DMS53 treated with DMSO at 0.1 percent for 48 hours (cell line): ENCODE measurements around the gene THADA.

Source experiments
- DNase-seq: peaks from one replicate; lab custom pipeline; 2025; ENCODE audit not compliant: unreplicated experiment; lab: John Stamatoyannopoulos, UW

THADA gene

GRCh38 chr2:43509886-43510285, 86.0 kb downstream of the THADA start:
- no peak for DNase-seq

GRCh38 chr2:43508209-43508608, 87.6 kb downstream of the THADA start:
- DNase-seq = no peak

- DNase-seq = no peak
Observed at GRCh38 chr2:43507137-43507536, 88.7 kb downstream of the THADA start.

GRCh38 chr2:43495727-43496126, 100.1 kb downstream of the THADA start:
- DNase-seq = no peak

- no peak for DNase-seq
Observed at GRCh38 chr2:43493954-43494353, 101.9 kb downstream of the THADA start.

- DNase-seq = no peak
Observed at GRCh38 chr2:43491065-43491639, 104.7 kb downstream of the THADA start.

- DNase-seq = no peak
Observed at GRCh38 chr2:43490252-43490786, 105.5 kb downstream of the THADA start.

- DNase-seq = no peak
Observed at GRCh38 chr2:43488737-43489136, 107.1 kb downstream of the THADA start.

- no peak for DNase-seq
Observed at GRCh38 chr2:43486603-43487002, 109.2 kb downstream of the THADA start.

GRCh38 chr2:43484323-43484930, 111.4 kb downstream of the THADA start:
- peak; percentile 85 for DNase-seq

GRCh38 chr2:43482961-43483360, 112.9 kb downstream of the THADA start:
- no peak for DNase-seq

GRCh38 chr2:43481927-43482542, 113.8 kb downstream of the THADA start:
- DNase-seq = no peak

GRCh38 chr2:43480874-43481273, 115.0 kb downstream of the THADA start:
- DNase-seq = no peak

- no peak for DNase-seq
Observed at GRCh38 chr2:43478412-43479086, 117.3 kb downstream of the THADA start.

GRCh38 chr2:43475922-43476321, 119.9 kb downstream of the THADA start:
- no peak for DNase-seq

GRCh38 chr2:43475137-43475846, 120.5 kb downstream of the THADA start:
- no peak for DNase-seq

GRCh38 chr2:43474273-43474672, 121.6 kb downstream of the THADA start:
- no peak for DNase-seq

GRCh38 chr2:43473767-43474166, 122.1 kb downstream of the THADA start:
- no peak for DNase-seq

- DNase-seq = peak; percentile 79
Observed at GRCh38 chr2:43472527-43473194, 123.2 kb downstream of the THADA start.

GRCh38 chr2:43469713-43470112, 126.1 kb downstream of the THADA start:
- no peak for DNase-seq

GRCh38 chr2:43469094-43469493, 126.7 kb downstream of the THADA start:
- no peak for DNase-seq
